ENCODE measurements around the gene LRRC4. TPM values are rescaled to one million over a fixed set of nuclear protein-coding genes. Genes with fewer than 3 reads are reported as not detected.

The LRRC4 gene
- total RNA-seq, 4 donors from 2014 or later, result 0.29 to 2.5 (median 1.2) TPM

DNA sequence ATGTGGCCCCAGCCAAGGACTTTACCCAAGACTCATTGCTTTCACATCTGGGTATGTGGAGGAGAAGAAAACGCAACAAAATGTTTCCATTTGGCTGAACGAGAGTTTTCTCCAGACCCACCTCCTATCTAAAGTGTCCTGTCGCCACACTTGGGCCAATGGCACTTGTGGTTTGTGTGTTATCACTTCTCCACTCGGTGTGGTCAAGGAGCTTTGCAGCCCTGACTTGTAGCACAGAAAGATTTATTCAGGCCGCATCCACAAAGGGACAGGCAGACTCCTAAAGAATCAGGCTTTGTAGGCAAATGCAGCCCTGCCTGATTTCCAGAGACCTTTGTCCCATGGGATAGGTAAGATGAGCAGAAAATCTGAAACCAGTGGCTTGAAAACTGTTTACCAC lies 12.8 kb upstream of the LRRC4 start:
- Histone ChIP-seq H3K4me3 (no peak overlapping the region), H3K36me3 (no peaks in the 10 kb centered on the region), H3K4me1 (no peaks in the 10 kb centered on the region), H3K27me3 (no peaks in the 10 kb centered on the region), H3K27ac (no peak overlapping the region), H3K9me3 (no peaks in the 10 kb centered on the region)
- DNase-seq, result no peak
- TF ChIP-seq, protein P1, sequence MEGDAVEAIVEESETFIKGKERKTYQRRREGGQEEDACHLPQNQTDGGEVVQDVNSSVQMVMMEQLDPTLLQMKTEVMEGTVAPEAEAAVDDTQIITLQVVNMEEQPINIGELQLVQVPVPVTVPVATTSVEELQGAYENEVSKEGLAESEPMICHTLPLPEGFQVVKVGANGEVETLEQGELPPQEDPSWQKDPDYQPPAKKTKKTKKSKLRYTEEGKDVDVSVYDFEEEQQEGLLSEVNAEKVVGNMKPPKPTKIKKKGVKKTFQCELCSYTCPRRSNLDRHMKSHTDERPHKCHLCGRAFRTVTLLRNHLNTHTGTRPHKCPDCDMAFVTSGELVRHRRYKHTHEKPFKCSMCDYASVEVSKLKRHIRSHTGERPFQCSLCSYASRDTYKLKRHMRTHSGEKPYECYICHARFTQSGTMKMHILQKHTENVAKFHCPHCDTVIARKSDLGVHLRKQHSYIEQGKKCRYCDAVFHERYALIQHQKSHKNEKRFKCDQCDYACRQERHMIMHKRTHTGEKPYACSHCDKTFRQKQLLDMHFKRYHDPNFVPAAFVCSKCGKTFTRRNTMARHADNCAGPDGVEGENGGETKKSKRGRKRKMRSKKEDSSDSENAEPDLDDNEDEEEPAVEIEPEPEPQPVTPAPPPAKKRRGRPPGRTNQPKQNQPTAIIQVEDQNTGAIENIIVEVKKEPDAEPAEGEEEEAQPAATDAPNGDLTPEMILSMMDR (IDR thresholded peaks at IDR 0.05), result no peak
- no peak for TF ChIP-seq POLR2A (IDR thresholded peaks at IDR 0.05)
- intact Hi-C loops (cut with DNase I; ENCODE audit: low total_unique reads), result no loop called here

DNA sequence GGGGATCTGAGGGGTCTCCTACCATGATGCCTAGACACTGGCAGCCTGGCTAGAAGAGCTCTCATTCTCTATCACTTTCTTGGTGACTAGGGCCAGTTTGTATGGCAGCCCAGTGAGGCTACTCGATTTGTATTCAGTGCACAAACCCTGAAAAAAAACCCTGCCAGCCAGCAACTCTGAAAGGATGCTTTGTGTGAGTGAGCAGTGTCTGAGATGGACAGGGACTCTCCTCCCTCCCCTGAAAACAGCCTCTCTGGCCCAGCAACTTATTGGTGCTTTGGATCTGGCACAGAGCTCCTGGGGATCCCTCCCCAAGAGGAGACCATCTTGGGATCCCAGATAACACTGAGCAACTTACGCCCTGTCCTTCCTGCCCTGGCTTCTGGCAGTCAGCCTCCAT lies 10.8 kb upstream of the LRRC4 start:
- Histone ChIP-seq H3K4me1 (no peaks in the 10 kb centered on the region), H3K9me3 (no peaks in the 10 kb centered on the region), H3K27ac (no peak overlapping the region), H3K27me3 (no peaks in the 10 kb centered on the region), H3K4me3 (no peak overlapping the region), H3K36me3 (no peaks in the 10 kb centered on the region)
- no peak for TF ChIP-seq POLR2A (IDR thresholded peaks at IDR 0.05)
- TF ChIP-seq, protein P1 (IDR thresholded peaks at IDR 0.05), result no peak
- intact Hi-C loops (cut with DNase I; ENCODE audit: low total_unique reads), result no loop called here
- no peak for DNase-seq

DNA sequence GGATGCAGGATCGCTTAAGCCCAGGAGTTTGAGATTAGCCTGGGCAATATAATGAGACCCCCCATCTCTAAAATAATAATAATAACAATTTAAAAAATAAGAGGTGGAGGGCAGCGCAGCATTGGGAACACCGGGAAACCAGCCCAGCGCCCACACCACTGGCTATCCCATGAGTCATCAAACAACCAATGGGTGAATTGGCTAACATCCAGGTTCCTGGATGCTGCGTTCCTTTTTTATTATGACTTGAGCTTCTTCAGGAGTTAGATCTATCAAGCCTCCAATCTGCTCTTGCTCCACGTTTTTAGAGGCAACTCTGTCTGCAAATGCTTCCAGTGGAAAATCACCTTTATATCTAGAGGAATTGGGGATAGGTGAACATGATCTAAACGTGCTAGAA lies 10.0 kb upstream of the LRRC4 start:
- TF ChIP-seq, protein P1 (IDR thresholded peaks at IDR 0.05), result no peak
- no peak for TF ChIP-seq POLR2A (IDR thresholded peaks at IDR 0.05)
- Histone ChIP-seq H3K27me3 (no peaks in the 10 kb centered on the region), H3K9me3 (no peaks in the 10 kb centered on the region), H3K36me3 (no peaks in the 10 kb centered on the region), H3K4me1 (no peaks in the 10 kb centered on the region), H3K27ac (no peak overlapping the region), H3K4me3 (no peak overlapping the region)
- intact Hi-C loops (cut with DNase I; ENCODE audit: low total_unique reads), result no loop called here
- no peak for DNase-seq

DNA sequence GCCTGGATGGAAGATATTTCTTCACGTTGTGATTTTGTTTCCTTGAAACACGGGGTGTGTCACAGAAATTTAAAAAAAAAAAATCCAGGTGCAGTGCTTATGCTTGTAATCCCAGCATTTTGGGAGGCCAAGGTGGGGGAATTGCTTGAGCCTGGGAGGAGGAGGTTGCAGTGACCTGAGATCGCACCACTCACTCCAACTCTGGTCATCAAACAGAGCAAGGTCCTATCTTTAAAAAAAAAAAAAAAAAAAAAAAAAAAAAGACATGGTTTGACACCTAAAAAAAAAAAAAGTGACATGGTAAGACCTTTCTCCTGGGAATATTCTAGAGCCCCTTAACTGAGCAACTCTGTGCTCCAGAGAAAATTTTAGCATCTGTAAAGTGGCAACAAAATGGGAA lies 9.0 kb upstream of the LRRC4 start:
- no peaks in the 10 kb centered on the region for H3K27me3 ChIP-seq
- intact Hi-C loops (cut with DNase I; ENCODE audit: low total_unique reads), result no loop called here
- H3K36me3 ChIP-seq, result no peaks in the 10 kb centered on the region
- DNase-seq, result no peak
- no peaks in the 10 kb centered on the region for H3K4me1 ChIP-seq
- TF ChIP-seq POLR2A (IDR thresholded peaks at IDR 0.05), result no peak
- TF ChIP-seq, protein P1 (IDR thresholded peaks at IDR 0.05), result no peak
- H3K4me3 ChIP-seq, result no peak overlapping the region
- H3K27ac ChIP-seq, result no peak overlapping the region
- no peaks in the 10 kb centered on the region for H3K9me3 ChIP-seq

DNA sequence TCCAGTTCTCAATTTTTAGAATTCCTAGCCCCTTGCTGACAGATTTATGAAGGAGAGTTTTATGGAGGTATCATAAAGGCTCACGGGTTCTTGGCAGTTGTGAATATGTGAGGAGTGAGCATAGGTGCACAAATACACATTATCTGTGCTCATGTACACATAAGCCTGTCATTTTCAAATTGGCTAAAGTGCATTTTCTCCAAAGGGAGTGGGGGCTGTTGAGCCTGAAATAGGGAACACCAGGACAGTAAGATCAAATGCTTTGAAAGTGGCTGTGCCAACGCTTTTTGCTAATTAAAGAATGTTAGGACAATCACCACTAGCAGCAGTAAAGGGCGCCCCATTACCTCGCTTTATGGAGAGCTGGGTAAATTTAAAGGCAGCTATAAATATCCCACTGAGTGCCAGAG lies 8.3 kb upstream of the LRRC4 start:
- Histone ChIP-seq H3K27ac (no peak overlapping the region), H3K9me3 (no peaks in the 10 kb centered on the region), H3K4me3 (no peak overlapping the region), H3K27me3 (no peaks in the 10 kb centered on the region), H3K36me3 (no peaks in the 10 kb centered on the region), H3K4me1 (no peaks in the 10 kb centered on the region)
- DNase-seq, result no peak
- intact Hi-C loops (cut with DNase I; ENCODE audit: low total_unique reads), result no loop called here
- TF ChIP-seq, protein P1 (IDR thresholded peaks at IDR 0.05), result no peak
- no peak for TF ChIP-seq POLR2A (IDR thresholded peaks at IDR 0.05)

Data from uterus (tissue), 4 donors.